T47D (cell line): Measurements from ENCODE around the gene DTNBP1.
"Not testable (repeated sequence)": the region's sequence is repeated elsewhere in the genome, so short reads cannot be mapped to it uniquely, and the experiment has no call there.

Experiments used
- DNase-seq, 2 experiments: peaks; one replicate each; pipeline versions ENCODE4 v3.0.0 to v3.0.0-alpha.2; 2011 to 2012; ENCODE audit warnings: low read depth in 1 of 2, low spot score in 1 of 2
- JUND ChIP-seq: IDR thresholded peaks from 2 replicates; pipeline ENCODE4 v1.6.1; 2012; ENCODE audit warnings: low read depth
- in situ Hi-C: cut with HindIII; loops from 2 replicates; pipeline ENCODE4 v1.10.0; 2016; ENCODE audit warnings: low sequenced_read_pairs, low pct_unique_long_range_greater_than_20kb

DTNBP1 gene

GRCh38 chr6:15659181-15659580 is 3.6 kb downstream of the DTNBP1 start:
- TF ChIP-seq JUND: no peak
- in situ Hi-C loops: no loop called here
- no peak for DNase-seq

- in situ Hi-C loops: no loop called here
- no peak for DNase-seq
- no peak for TF ChIP-seq JUND
These were observed 4.6 kb downstream of the DTNBP1 start for GRCh38 chr6:15658181-15658744.

- no peak for TF ChIP-seq JUND
- DNase-seq: no peak
- in situ Hi-C loops: no loop called here
These were observed 5.5 kb downstream of the DTNBP1 start for GRCh38 chr6:15657290-15657689.

GRCh38 chr6:15656145-15656544 is 6.7 kb downstream of the DTNBP1 start:
- DNase-seq: no peak
- in situ Hi-C loops: no loop called here
- TF ChIP-seq JUND: no peak

GRCh38 chr6:15654250-15654649 is 8.6 kb downstream of the DTNBP1 start:
- in situ Hi-C loops: no loop called here
- no peak for DNase-seq
- no peak for TF ChIP-seq JUND

- TF ChIP-seq JUND: no peak
- in situ Hi-C loops: no loop called here
- no peak for DNase-seq
These were observed 9.2 kb downstream of the DTNBP1 start for GRCh38 chr6:15653581-15653980.

- in situ Hi-C loops: not testable (repeated sequence)
These were observed 12.7 kb downstream of the DTNBP1 start for GRCh38 chr6:15650004-15650559.

GRCh38 chr6:15644904-15645303 is 17.9 kb downstream of the DTNBP1 start:
- TF ChIP-seq JUND: no peak
- in situ Hi-C loops: no loop called here
- no peak for DNase-seq

More at GRCh38 chr6:15650004-15650559, 12.7 kb downstream of the DTNBP1 start:
- not testable (repeated sequence) for DNase-seq

GRCh38 chr6:15643542-15643941 is 19.3 kb downstream of the DTNBP1 start:
- in situ Hi-C loops: no loop called here
- no peak for DNase-seq
- no peak for TF ChIP-seq JUND

GRCh38 chr6:15642276-15642675 is 20.6 kb downstream of the DTNBP1 start:
- DNase-seq: peak in 1 of 2 experiments; percentile 27
- in situ Hi-C loops: no loop called here
- no peak for TF ChIP-seq JUND

- no peak for TF ChIP-seq JUND
- no peak for DNase-seq
- in situ Hi-C loops: no loop called here
These were observed 24.5 kb downstream of the DTNBP1 start for GRCh38 chr6:15638373-15638772.

GRCh38 chr6:15631432-15631831 is 31.4 kb downstream of the DTNBP1 start:
- in situ Hi-C loops: no loop called here
- no peak for DNase-seq
- no peak for TF ChIP-seq JUND

GRCh38 chr6:15630202-15630601 is 32.6 kb downstream of the DTNBP1 start:
- DNase-seq: no peak
- in situ Hi-C loops: no loop called here
- TF ChIP-seq JUND: no peak

GRCh38 chr6:15629487-15629886 is 33.3 kb downstream of the DTNBP1 start:
- no peak for TF ChIP-seq JUND
- no peak for DNase-seq
- in situ Hi-C loops: no loop called here
